Measurements from ENCODE around the gene EME2. TPM values are rescaled to one million over a fixed set of nuclear protein-coding genes. Genes with fewer than 3 reads are reported as not detected.

EME2 gene
- total and polyA plus RNA-seq, 2 donors (not counting 1 experiment from before 2014, with no cell fraction given) = 2.2 to 8.3 TPM

- Histone ChIP-seq H2AFZ (ENCODE audit: low read length) (peak within 1 kb of the TSS; percentile 62), H3K9me3 (ENCODE audit: control insufficient read depth, insufficient read depth, low read depth, low read length) (no peaks in the 10 kb centered on the region), H4K20me1 (ENCODE audit: control insufficient read depth, extremely low read depth, insufficient read depth, low read length) (no peaks in the 10 kb centered on the region), H3K27me3 (ENCODE audit: control insufficient read depth, insufficient read depth, low read length) (no peaks in the 10 kb centered on the region), H3K4me3 (replicated peaks in 1 of 4; ENCODE audit: control extremely low read depth in 1 of 4, insufficient read depth in 1 of 4, low read depth in 3 of 4, low read length in 4 of 4) (peak within 1 kb of the TSS; percentile 76 to 89 (median 84)), H3K79me2 (ENCODE audit: control insufficient read depth, insufficient read depth, low read length) (peaks cover 31% of the 10 kb centered on the region), H3K9ac (ENCODE audit: insufficient read depth, low read length) (peak within 1 kb of the TSS; percentile 85), H3K36me3 (ENCODE audit: control insufficient read depth, insufficient read depth, low read length) (peaks cover 32% of the 10 kb centered on the region), H3K4me2 (ENCODE audit: extremely low read depth, insufficient read depth, low read length) (peak within 1 kb of the TSS; percentile 100), H3K4me1 (ENCODE audit: control insufficient read depth, extremely low read depth, insufficient read depth, low read length) (peaks cover 21% of the 10 kb centered on the region), H3K27ac (ENCODE audit: insufficient read depth, low read length) (peak within 1 kb of the TSS; percentile 80)
- TF ChIP-seq, protein P1, sequence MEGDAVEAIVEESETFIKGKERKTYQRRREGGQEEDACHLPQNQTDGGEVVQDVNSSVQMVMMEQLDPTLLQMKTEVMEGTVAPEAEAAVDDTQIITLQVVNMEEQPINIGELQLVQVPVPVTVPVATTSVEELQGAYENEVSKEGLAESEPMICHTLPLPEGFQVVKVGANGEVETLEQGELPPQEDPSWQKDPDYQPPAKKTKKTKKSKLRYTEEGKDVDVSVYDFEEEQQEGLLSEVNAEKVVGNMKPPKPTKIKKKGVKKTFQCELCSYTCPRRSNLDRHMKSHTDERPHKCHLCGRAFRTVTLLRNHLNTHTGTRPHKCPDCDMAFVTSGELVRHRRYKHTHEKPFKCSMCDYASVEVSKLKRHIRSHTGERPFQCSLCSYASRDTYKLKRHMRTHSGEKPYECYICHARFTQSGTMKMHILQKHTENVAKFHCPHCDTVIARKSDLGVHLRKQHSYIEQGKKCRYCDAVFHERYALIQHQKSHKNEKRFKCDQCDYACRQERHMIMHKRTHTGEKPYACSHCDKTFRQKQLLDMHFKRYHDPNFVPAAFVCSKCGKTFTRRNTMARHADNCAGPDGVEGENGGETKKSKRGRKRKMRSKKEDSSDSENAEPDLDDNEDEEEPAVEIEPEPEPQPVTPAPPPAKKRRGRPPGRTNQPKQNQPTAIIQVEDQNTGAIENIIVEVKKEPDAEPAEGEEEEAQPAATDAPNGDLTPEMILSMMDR (conservative IDR thresholded peaks at IDR 0.05 in 1 of 2, IDR thresholded peaks at IDR 0.05 in 1 of 2; ENCODE audit: low read depth in 1 of 2, low read length in 2 of 2) = peak; percentile 52 to 55
- TF ChIP-seq EZH2 (IDR thresholded peaks at IDR 0.05; ENCODE audit: low read length, missing control alignments) = no peak
- DNase-seq (ENCODE audit: low read depth in 2 of 2) = peak; percentile 85 to 86
Observed at GRCh38 chr16:1772908-1773702, 495 bp downstream of the EME2 start, which contains the start of gene MRPS34. Gene MRPS34 (minus strand): TSS chr16:1773134. CDS start chr16:1773119, 15 bp downstream.

DNA sequence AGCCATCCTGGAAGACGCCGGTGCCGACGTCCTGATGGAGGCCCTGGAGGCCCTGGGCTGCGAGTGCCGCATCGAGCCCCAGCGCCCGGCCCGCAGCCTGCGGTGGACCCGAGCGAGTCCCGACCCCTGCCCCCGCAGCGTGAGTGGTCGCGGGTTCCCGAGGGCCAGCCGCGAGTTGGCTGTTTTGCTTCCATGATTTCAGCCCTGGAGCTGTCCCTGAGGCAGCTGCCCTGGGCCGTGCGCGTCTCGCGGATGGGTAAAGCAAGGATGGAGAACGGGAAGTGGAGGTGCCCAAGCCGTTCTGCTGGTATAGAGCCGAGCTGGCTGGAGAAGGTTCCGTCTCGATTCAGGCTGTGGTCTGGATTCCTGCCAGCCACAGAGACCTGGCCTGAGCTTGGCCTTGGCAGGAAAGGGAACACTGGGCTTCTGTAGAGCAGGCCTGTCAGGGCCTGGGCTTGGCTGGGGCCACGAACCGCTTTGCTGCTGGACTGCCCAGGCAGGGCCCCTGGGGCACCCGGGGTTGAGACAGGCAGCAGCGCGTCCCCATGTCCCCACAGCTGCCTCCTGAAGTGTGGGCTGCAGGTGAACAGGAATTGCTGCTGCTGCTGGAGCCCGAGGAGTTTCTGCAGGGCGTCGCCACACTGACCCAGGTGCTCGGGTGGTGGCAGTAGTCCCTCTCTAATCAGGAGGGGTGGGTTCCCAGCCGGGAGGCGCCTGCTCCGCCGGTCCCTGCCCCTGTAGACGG, 1.3 kb downstream of the EME2 start:
- Histone ChIP-seq H3K36me3 (ENCODE audit: control insufficient read depth, insufficient read depth, low read length) (peaks cover 26% of the 10 kb centered on the region), H3K27ac (ENCODE audit: insufficient read depth, low read length) (peak overlapping the region; percentile 80), H3K9me3 (ENCODE audit: control insufficient read depth, insufficient read depth, low read depth, low read length) (no peaks in the 10 kb centered on the region), H2AFZ (ENCODE audit: low read length) (peak overlapping the region; percentile 35), H3K4me3 (replicated peaks in 1 of 4; ENCODE audit: control extremely low read depth in 1 of 4, insufficient read depth in 1 of 4, low read depth in 3 of 4, low read length in 4 of 4) (peak overlapping the region; percentile 69 to 89 (median 84)), H3K9ac (ENCODE audit: insufficient read depth, low read length) (peak overlapping the region; percentile 85), H3K27me3 (ENCODE audit: control insufficient read depth, insufficient read depth, low read length) (no peaks in the 10 kb centered on the region), H4K20me1 (ENCODE audit: control insufficient read depth, extremely low read depth, insufficient read depth, low read length) (no peaks in the 10 kb centered on the region), H3K4me1 (ENCODE audit: control insufficient read depth, extremely low read depth, insufficient read depth, low read length) (peaks cover 21% of the 10 kb centered on the region), H3K4me2 (ENCODE audit: extremely low read depth, insufficient read depth, low read length) (peak overlapping the region; percentile 96), H3K79me2 (ENCODE audit: control insufficient read depth, insufficient read depth, low read length) (peaks cover 31% of the 10 kb centered on the region)
- peak; percentile 51 to 66 for DNase-seq (ENCODE audit: low read depth in 2 of 2)
- no peak for TF ChIP-seq EZH2 (IDR thresholded peaks at IDR 0.05; ENCODE audit: low read length, missing control alignments)
- TF ChIP-seq, protein P1 (conservative IDR thresholded peaks at IDR 0.05 in 1 of 2, IDR thresholded peaks at IDR 0.05 in 1 of 2; ENCODE audit: low read depth in 1 of 2, low read length in 2 of 2) = no peak

DNA sequence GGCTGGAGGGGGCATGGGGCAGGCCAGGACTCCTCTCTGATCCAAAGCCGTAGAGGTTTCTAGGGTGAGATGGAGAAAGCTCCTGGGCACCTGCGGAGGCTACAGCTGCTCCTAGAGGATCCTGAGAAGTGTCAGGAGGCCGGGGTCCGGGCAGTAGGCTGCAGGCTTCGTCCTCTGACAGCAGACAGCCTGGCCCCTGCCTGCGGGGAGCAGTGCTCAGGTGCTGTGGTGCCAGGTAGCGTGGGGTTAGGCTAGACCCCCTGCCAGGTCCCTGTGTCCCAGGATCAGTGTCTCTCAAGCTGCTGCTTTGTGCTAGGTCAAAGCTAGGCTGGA, 1.8 kb downstream of the EME2 start:
- H3K4me1 ChIP-seq (ENCODE audit: control insufficient read depth, extremely low read depth, insufficient read depth, low read length) = peaks cover 21% of the 10 kb centered on the region
- H3K36me3 ChIP-seq (ENCODE audit: control insufficient read depth, insufficient read depth, low read length) = peaks cover 21% of the 10 kb centered on the region
- H3K27me3 ChIP-seq (ENCODE audit: control insufficient read depth, insufficient read depth, low read length) = no peaks in the 10 kb centered on the region
- peaks cover 31% of the 10 kb centered on the region for H3K79me2 ChIP-seq (ENCODE audit: control insufficient read depth, insufficient read depth, low read length)
- H3K4me2 ChIP-seq (ENCODE audit: extremely low read depth, insufficient read depth, low read length) = peak overlapping the region; percentile 96
- H3K9ac ChIP-seq (ENCODE audit: insufficient read depth, low read length) = peak overlapping the region; percentile 16
- H3K27ac ChIP-seq (ENCODE audit: insufficient read depth, low read length) = no peak overlapping the region
- H4K20me1 ChIP-seq (ENCODE audit: control insufficient read depth, extremely low read depth, insufficient read depth, low read length) = no peaks in the 10 kb centered on the region
- TF ChIP-seq, protein P1 (conservative IDR thresholded peaks at IDR 0.05 in 1 of 2, IDR thresholded peaks at IDR 0.05 in 1 of 2; ENCODE audit: low read depth in 1 of 2, low read length in 2 of 2) = no peak
- TF ChIP-seq EZH2 (IDR thresholded peaks at IDR 0.05; ENCODE audit: low read length, missing control alignments) = no peak
- peak overlapping the region in 3 of 4 experiments; percentile 69 to 89 (median 84) for H3K4me3 ChIP-seq (replicated peaks in 1 of 4; ENCODE audit: control extremely low read depth in 1 of 4, insufficient read depth in 1 of 4, low read depth in 3 of 4, low read length in 4 of 4)
- H2AFZ ChIP-seq (ENCODE audit: low read length) = no peak overlapping the region
- no peaks in the 10 kb centered on the region for H3K9me3 ChIP-seq (ENCODE audit: control insufficient read depth, insufficient read depth, low read depth, low read length)
- no peak for DNase-seq (ENCODE audit: low read depth in 2 of 2)
